ENCODE measurements around the gene KDM7A. TPM values are rescaled to one million over a fixed set of nuclear protein-coding genes. Genes with fewer than 3 reads are reported as not detected.

Gene KDM7A
- total RNA-seq, 4 donors from 2014 or later, result 38.0 to 59.3 (median 38.8) TPM

GRCh38 chr7:140190588-140190987, 13.8 kb upstream of the KDM7A start:
- TF ChIP-seq CTCF (IDR thresholded peaks at IDR 0.05) (no peak), POLR2A (IDR thresholded peaks at IDR 0.05) (no peak)
- Histone ChIP-seq H3K27ac (no peak overlapping the region), H3K27me3 (no peaks in the 10 kb centered on the region), H3K36me3 (no peaks in the 10 kb centered on the region), H3K9me3 (no peaks in the 10 kb centered on the region), H3K4me3 (no peak overlapping the region), H3K4me1 (no peaks in the 10 kb centered on the region)
- no peak for DNase-seq

- Histone ChIP-seq H3K9me3 (no peaks in the 10 kb centered on the region), H3K27ac (no peak overlapping the region), H3K4me3 (no peak overlapping the region), H3K36me3 (no peaks in the 10 kb centered on the region), H3K4me1 (no peaks in the 10 kb centered on the region), H3K27me3 (no peaks in the 10 kb centered on the region)
- TF ChIP-seq CTCF (IDR thresholded peaks at IDR 0.05) (no peak), POLR2A (IDR thresholded peaks at IDR 0.05) (no peak)
- DNase-seq, result no peak
These were observed 13.1 kb upstream of the KDM7A start for GRCh38 chr7:140189917-140190316.

- no peaks in the 10 kb centered on the region for H3K36me3 ChIP-seq
- H3K27ac ChIP-seq, result no peak overlapping the region
- no peaks in the 10 kb centered on the region for H3K9me3 ChIP-seq
- H3K4me3 ChIP-seq, result no peak overlapping the region
- no peak for DNase-seq
- H3K27me3 ChIP-seq, result no peaks in the 10 kb centered on the region
- no peak for TF ChIP-seq POLR2A (IDR thresholded peaks at IDR 0.05)
- no peak for TF ChIP-seq CTCF (IDR thresholded peaks at IDR 0.05)
- H3K4me1 ChIP-seq, result peaks cover 0 to 5% (median 0%) of the 10 kb centered on the region in 4 donors
These were observed 6.1 kb upstream of the KDM7A start for GRCh38 chr7:140182917-140183316.

GRCh38 chr7:140179339-140179738, 2.6 kb upstream of the KDM7A start:
- Histone ChIP-seq H3K4me3 (no peak overlapping the region), H3K36me3 (no peaks in the 10 kb centered on the region), H3K27ac (no peak overlapping the region), H3K4me1 (peaks cover 0 to 14% (median 0%) of the 10 kb centered on the region in 4 donors), H3K27me3 (no peaks in the 10 kb centered on the region), H3K9me3 (no peaks in the 10 kb centered on the region)
- no peak for DNase-seq
- TF ChIP-seq POLR2A (IDR thresholded peaks at IDR 0.05) (no peak), CTCF (IDR thresholded peaks at IDR 0.05) (no peak)

- peak overlapping the region; percentile 99 to 100 (median 100) for H3K27ac ChIP-seq
- H3K36me3 ChIP-seq, result no peaks in the 10 kb centered on the region
- H3K4me1 ChIP-seq, result peaks cover 0 to 32% (median 0%) of the 10 kb centered on the region in 4 donors
- H3K4me3 ChIP-seq, result peak overlapping the region; percentile 78 to 99 (median 98)
- peak in 1 of 3 donors; percentile 37 for DNase-seq
- no peaks in the 10 kb centered on the region for H3K9me3 ChIP-seq
- H3K27me3 ChIP-seq, result no peaks in the 10 kb centered on the region
- TF ChIP-seq CTCF (IDR thresholded peaks at IDR 0.05), result no peak
- no peak for TF ChIP-seq POLR2A (IDR thresholded peaks at IDR 0.05)
These were observed 571 bp downstream of the KDM7A start for GRCh38 chr7:140176122-140176701.

Data from Peyer's patch (tissue), 4 donors.